ENCODE measurements around the gene PSME4. TPM values are rescaled to one million over a fixed set of nuclear protein-coding genes. Genes with fewer than 3 reads are reported as not detected.
A peak's percentile ranks its signal among the peaks of the same experiment; 100 is the strongest.
"Not testable (repeated sequence)": the region's sequence is repeated elsewhere in the genome, so short reads cannot be mapped to it uniquely, and the experiment has no call there.

Gene PSME4
- total RNA-seq, 1 donor from 2014 or later = 71.2 TPM

- Histone ChIP-seq H3K4me1 (peaks cover 18% of the 10 kb centered on the region), H3K27me3 (no peaks in the 10 kb centered on the region), H3K4me3 (peak within 1 kb of the TSS; percentile 37 to 42), H3K9me3 (no peaks in the 10 kb centered on the region), H3K36me3 (peaks cover 0 to under 1% of the 10 kb centered on the region in 2 donors), H3K27ac (peak within 1 kb of the TSS; percentile 15)
- TF ChIP-seq POLR2AphosphoS5 (IDR thresholded peaks at IDR 0.05; ENCODE audit: insufficient read depth in 1 of 2, low read depth in 1 of 2) (no peak), CTCF (IDR thresholded peaks at IDR 0.05) (no peak), POLR2A (IDR thresholded peaks at IDR 0.05) (no peak)
- intact Hi-C loops (cut with DNase I) = no loop called here
- DNase-seq (ENCODE audit: extremely low spot score in 2 of 2) = no peak
These were observed 111.3 kb downstream of the PSME4 start, which contains the start of gene GPR75 for GRCh38 chr2:53859206-53860181. Gene GPR75, minus strand, starts transcription at chr2:53859967. Its CDS starts 5,211 bp downstream, at chr2:53854756.

GRCh38 chr2:53856272-53856671 is 114.5 kb downstream of the PSME4 start:
- no peak for DNase-seq (ENCODE audit: extremely low spot score in 2 of 2)
- TF ChIP-seq CTCF (IDR thresholded peaks at IDR 0.05) (no peak), POLR2AphosphoS5 (IDR thresholded peaks at IDR 0.05; ENCODE audit: insufficient read depth in 1 of 2, low read depth in 1 of 2) (no peak), POLR2A (IDR thresholded peaks at IDR 0.05) (no peak)
- Histone ChIP-seq H3K9me3 (no peaks in the 10 kb centered on the region), H3K4me3 (no peak overlapping the region), H3K27me3 (no peaks in the 10 kb centered on the region), H3K36me3 (peaks cover 0 to 8% of the 10 kb centered on the region in 2 donors), H3K4me1 (peaks cover 18% of the 10 kb centered on the region), H3K27ac (no peak overlapping the region)
- intact Hi-C loops (cut with DNase I) = no loop called here

GRCh38 chr2:53854678-53855077 is 116.1 kb downstream of the PSME4 start:
- H3K9me3 ChIP-seq = no peaks in the 10 kb centered on the region
- H3K4me1 ChIP-seq = peaks cover 7% of the 10 kb centered on the region
- H3K4me3 ChIP-seq = no peak overlapping the region
- no peak overlapping the region for H3K27ac ChIP-seq
- H3K36me3 ChIP-seq = peaks cover 0 to 8% of the 10 kb centered on the region in 2 donors
- no peaks in the 10 kb centered on the region for H3K27me3 ChIP-seq
- DNase-seq (ENCODE audit: extremely low spot score in 2 of 2) = no peak
- TF ChIP-seq POLR2AphosphoS5 (IDR thresholded peaks at IDR 0.05; ENCODE audit: insufficient read depth in 1 of 2, low read depth in 1 of 2) = no peak
- TF ChIP-seq CTCF (IDR thresholded peaks at IDR 0.05) = no peak
- TF ChIP-seq POLR2A (IDR thresholded peaks at IDR 0.05) = no peak
- intact Hi-C loops (cut with DNase I) = no loop called here

GRCh38 chr2:53852532-53852931 is 118.3 kb downstream of the PSME4 start:
- intact Hi-C loops (cut with DNase I) = no loop called here
- H3K36me3 ChIP-seq = peaks cover 0 to 8% of the 10 kb centered on the region in 2 donors
- H3K27me3 ChIP-seq = no peaks in the 10 kb centered on the region
- DNase-seq (ENCODE audit: extremely low spot score in 2 of 2) = no peak
- TF ChIP-seq CTCF (IDR thresholded peaks at IDR 0.05) = no peak
- TF ChIP-seq POLR2A (IDR thresholded peaks at IDR 0.05) = no peak
- H3K4me3 ChIP-seq = no peak overlapping the region
- H3K4me1 ChIP-seq = no peaks in the 10 kb centered on the region
- no peak overlapping the region for H3K27ac ChIP-seq
- no peaks in the 10 kb centered on the region for H3K9me3 ChIP-seq

GRCh38 chr2:53851052-53851757 is 119.6 kb downstream of the PSME4 start:
- H3K27me3 ChIP-seq; H3K27ac ChIP-seq; H3K4me3 ChIP-seq; H3K36me3 ChIP-seq; H3K9me3 ChIP-seq; DNase-seq (ENCODE audit: extremely low spot score in 2 of 2); H3K4me1 ChIP-seq; intact Hi-C loops (cut with DNase I): not testable (repeated sequence)

Measured in vagina (tissue), 2 donors.